ENCODE results near the gene MBLAC1.
A peak's percentile ranks its signal among the peaks of the same experiment; 100 is the strongest.
"Not testable (repeated sequence)": the region's sequence is repeated elsewhere in the genome, so short reads cannot be mapped to it uniquely, and the experiment has no call there.

MBLAC1 gene

GRCh38 chr7:100122067-100122466 lies 4.7 kb upstream of the MBLAC1 start:
- no peak for DNase-seq (ENCODE audit: extremely low read depth, low read depth)
- TF ChIP-seq CTCF (IDR thresholded peaks at IDR 0.05; ENCODE audit: low read depth, low read length, missing control alignments), result no peak
- no peak overlapping the region for H3K4me3 ChIP-seq (replicated peaks; ENCODE audit: low read depth, low read length)

GRCh38 chr7:100122568-100122967 lies 4.2 kb upstream of the MBLAC1 start:
- TF ChIP-seq CTCF (IDR thresholded peaks at IDR 0.05; ENCODE audit: low read depth, low read length, missing control alignments), result no peak
- DNase-seq (ENCODE audit: extremely low read depth, low read depth), result no peak
- H3K4me3 ChIP-seq (replicated peaks; ENCODE audit: low read depth, low read length), result no peak overlapping the region

GRCh38 chr7:100124301-100125230 lies 2.2 kb upstream of the MBLAC1 start:
- no peak for TF ChIP-seq CTCF (IDR thresholded peaks at IDR 0.05; ENCODE audit: low read depth, low read length, missing control alignments)
- no peak overlapping the region for H3K4me3 ChIP-seq (replicated peaks; ENCODE audit: low read depth, low read length)
- DNase-seq (ENCODE audit: extremely low read depth, low read depth), result no peak

GRCh38 chr7:100126239-100126930 lies 382 bp upstream of the MBLAC1 start:
- DNase-seq (ENCODE audit: extremely low read depth, low read depth), result no peak
- peak overlapping the region; percentile 64 for H3K4me3 ChIP-seq (replicated peaks; ENCODE audit: low read depth, low read length)
- no peak for TF ChIP-seq CTCF (IDR thresholded peaks at IDR 0.05; ENCODE audit: low read depth, low read length, missing control alignments)

- no peak for DNase-seq (ENCODE audit: extremely low read depth, low read depth)
- peak overlapping the region; percentile 64 for H3K4me3 ChIP-seq (replicated peaks; ENCODE audit: low read depth, low read length)
- no peak for TF ChIP-seq CTCF (IDR thresholded peaks at IDR 0.05; ENCODE audit: low read depth, low read length, missing control alignments)
Measured at GRCh38 chr7:100127866-100128636, 1.3 kb downstream of the MBLAC1 start.

GRCh38 chr7:100128637-100128963 lies 1.8 kb downstream of the MBLAC1 start:
- no peak for DNase-seq (ENCODE audit: extremely low read depth, low read depth)
- TF ChIP-seq CTCF (IDR thresholded peaks at IDR 0.05; ENCODE audit: low read depth, low read length, missing control alignments), result no peak
- H3K4me3 ChIP-seq (replicated peaks; ENCODE audit: low read depth, low read length), result no peak overlapping the region

- H3K4me3 ChIP-seq (replicated peaks; ENCODE audit: low read depth, low read length); DNase-seq (ENCODE audit: extremely low read depth, low read depth): not testable (repeated sequence)
Measured at GRCh38 chr7:100130220-100130607, 3.4 kb downstream of the MBLAC1 start.

Data from HFF-Myc (cell line).